ENCODE data around the gene ATP8A2.
"Not testable (repeated sequence)": the region's sequence is repeated elsewhere in the genome, so short reads cannot be mapped to it uniquely, and the experiment has no call there.

The ATP8A2 gene

DNA sequence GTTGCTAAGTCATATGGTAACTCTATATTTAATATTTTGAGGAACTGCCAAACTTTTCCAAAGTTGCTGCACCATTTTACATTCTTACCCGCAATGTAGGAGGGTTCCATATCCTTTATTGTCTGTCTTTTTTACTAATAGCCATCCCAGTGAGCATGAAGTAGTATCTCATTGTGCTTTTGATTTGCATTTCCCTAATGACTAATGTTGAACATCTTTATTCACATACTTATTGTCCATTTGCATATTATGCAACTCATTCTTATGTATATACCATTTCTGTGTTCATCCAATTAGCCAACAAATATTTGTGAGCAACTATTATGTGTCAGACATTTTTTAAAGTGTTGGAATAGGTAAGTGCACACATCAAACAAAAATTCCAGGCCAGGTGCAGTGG is 20.4 kb upstream of the ATP8A2 start:
- TF ChIP-seq, protein P1, sequence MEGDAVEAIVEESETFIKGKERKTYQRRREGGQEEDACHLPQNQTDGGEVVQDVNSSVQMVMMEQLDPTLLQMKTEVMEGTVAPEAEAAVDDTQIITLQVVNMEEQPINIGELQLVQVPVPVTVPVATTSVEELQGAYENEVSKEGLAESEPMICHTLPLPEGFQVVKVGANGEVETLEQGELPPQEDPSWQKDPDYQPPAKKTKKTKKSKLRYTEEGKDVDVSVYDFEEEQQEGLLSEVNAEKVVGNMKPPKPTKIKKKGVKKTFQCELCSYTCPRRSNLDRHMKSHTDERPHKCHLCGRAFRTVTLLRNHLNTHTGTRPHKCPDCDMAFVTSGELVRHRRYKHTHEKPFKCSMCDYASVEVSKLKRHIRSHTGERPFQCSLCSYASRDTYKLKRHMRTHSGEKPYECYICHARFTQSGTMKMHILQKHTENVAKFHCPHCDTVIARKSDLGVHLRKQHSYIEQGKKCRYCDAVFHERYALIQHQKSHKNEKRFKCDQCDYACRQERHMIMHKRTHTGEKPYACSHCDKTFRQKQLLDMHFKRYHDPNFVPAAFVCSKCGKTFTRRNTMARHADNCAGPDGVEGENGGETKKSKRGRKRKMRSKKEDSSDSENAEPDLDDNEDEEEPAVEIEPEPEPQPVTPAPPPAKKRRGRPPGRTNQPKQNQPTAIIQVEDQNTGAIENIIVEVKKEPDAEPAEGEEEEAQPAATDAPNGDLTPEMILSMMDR (IDR thresholded peaks at IDR 0.05; ENCODE audit: low read depth, low read length), result no peak

DNA sequence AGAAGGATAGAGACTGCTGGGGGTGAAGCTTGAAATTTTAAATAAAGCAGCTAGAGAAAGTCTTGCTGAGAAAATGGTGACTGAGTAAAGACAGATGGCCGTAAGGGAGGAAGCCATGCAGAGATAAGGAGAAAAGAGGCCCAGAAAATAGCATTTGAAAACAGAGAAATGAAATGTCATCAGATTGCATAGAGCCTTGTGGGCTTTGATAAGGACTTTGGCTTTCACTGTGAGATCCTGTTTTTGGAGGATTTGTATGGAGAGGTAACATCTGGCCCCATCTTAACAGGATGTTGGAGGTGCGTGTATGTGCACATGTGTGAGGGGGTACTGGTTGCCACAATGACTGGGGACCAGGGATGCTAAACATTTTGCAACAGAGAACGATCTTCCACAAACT is 19.5 kb upstream of the ATP8A2 start:
- TF ChIP-seq, protein P1 (IDR thresholded peaks at IDR 0.05; ENCODE audit: low read depth, low read length), result no peak
- H3K4me3 ChIP-seq (ENCODE audit: low read depth, low read length), result no peak overlapping the region

More for the DNA sequence above, 20.4 kb upstream of the ATP8A2 start:
- no peak overlapping the region for H3K4me3 ChIP-seq (ENCODE audit: low read depth, low read length)

DNA sequence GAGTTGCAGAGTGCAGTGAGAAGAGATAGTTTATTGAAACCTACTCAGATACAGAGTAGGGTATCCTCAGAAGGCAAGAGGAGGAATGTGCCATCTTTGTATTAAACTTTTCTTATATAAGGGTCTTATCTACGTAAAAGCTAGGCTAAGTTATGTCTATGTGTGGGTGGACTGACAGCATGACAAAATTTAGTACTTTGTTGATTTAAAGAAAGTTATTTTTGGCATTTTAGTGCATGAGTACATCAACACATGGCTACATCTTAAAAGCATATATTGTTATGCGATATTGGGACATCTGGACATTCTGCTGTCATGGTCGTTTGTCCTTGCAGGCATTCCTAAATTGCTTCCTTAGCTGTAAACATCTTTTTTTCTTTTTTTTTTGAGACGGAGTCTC is 19.0 kb upstream of the ATP8A2 start:
- TF ChIP-seq, protein P1 (IDR thresholded peaks at IDR 0.05; ENCODE audit: low read depth, low read length), result no peak
- no peak overlapping the region for H3K4me3 ChIP-seq (ENCODE audit: low read depth, low read length)

DNA sequence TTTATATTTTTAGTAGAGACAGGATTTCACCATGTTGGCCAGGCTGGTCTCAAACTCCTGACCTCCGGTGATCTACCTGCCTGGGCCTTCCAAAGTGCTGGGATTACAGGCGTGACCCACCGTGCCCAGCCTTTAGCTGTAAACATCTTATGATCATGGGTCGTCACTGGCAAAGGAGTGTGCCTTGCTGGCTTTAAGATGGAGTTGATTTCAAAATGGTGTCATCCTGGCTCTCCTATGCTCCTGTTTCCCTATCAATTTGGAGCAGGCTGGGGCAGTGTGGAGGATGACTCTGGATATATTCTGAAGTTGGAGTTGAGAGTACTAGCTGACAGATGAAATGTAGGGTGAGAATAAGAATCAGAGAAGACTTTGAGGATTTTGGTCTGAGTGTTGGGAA is 18.4 kb upstream of the ATP8A2 start:
- TF ChIP-seq, protein P1 (IDR thresholded peaks at IDR 0.05; ENCODE audit: low read depth, low read length), result no peak
- no peak overlapping the region for H3K4me3 ChIP-seq (ENCODE audit: low read depth, low read length)

DNA sequence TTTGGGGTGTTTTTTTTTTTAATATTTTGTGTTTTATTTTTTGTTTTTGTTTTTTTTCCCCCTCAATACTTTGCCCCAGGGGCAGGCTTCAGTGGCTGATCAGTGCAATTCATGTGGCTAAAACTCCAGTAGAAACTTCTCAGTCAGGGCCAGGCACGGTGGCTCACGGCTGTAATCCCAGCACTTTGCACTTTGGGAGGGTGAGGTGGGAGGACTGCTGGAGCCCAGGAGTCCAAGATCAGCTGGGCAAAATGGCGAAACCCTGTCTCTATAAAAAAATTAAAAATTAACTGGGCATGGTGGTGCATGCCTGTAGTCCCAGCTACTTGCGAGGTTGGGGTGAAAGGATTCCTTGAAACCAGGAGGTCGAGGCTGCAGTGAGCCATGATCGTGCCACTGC is 17.4 kb upstream of the ATP8A2 start:
- H3K4me3 ChIP-seq (ENCODE audit: low read depth, low read length), result no peak overlapping the region
- TF ChIP-seq, protein P1 (IDR thresholded peaks at IDR 0.05; ENCODE audit: low read depth, low read length), result no peak

DNA sequence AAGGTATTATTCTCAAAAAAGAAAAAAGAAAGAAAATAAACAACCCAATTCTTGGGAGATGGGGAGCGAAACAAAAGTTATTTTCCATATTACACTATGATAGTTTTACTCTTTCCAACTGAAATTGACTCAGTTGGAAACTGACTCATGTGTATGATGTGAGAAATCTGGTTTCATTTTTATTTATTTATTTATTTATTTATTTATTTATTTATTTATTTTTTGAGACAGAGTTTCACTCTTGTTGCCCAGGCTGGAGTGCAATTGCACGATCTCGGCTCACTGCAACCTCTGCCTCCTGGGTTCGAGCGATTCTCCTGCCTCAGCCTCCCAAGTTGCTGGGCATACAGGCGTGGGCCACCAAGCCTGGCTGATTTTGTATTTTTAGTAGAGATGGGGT is 11.3 kb upstream of the ATP8A2 start:
- H3K4me3 ChIP-seq (ENCODE audit: low read depth, low read length), result not testable (repeated sequence)

DNA sequence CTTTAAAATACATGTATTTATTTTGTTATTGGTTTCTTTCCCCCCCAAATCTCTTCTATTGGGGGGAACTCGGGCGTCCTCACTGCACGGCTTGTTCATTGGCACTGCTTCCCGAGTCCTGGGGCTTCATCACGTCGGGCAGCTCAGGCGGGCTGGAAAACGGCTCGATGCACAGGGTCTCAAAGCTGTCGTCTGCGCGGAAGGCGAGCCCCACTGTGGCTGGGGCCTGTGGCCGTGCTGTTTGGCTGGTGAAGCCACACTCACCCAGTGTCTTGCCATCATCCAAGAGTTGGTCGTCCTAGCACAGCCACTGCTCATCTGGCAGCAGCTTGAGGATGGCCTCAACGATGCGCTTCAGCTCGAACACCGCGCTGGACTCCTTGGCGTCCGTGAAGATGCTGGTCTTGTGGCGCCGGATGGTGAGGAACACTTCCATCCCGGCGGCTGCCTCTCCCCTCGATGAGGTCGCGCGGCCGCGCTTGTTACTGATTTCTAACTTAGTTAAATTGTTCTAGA is 6.0 kb upstream of the ATP8A2 start:
- no peak overlapping the region for H3K4me3 ChIP-seq (ENCODE audit: low read depth, low read length)
- TF ChIP-seq, protein P1 (IDR thresholded peaks at IDR 0.05; ENCODE audit: low read depth, low read length), result no peak

DNA sequence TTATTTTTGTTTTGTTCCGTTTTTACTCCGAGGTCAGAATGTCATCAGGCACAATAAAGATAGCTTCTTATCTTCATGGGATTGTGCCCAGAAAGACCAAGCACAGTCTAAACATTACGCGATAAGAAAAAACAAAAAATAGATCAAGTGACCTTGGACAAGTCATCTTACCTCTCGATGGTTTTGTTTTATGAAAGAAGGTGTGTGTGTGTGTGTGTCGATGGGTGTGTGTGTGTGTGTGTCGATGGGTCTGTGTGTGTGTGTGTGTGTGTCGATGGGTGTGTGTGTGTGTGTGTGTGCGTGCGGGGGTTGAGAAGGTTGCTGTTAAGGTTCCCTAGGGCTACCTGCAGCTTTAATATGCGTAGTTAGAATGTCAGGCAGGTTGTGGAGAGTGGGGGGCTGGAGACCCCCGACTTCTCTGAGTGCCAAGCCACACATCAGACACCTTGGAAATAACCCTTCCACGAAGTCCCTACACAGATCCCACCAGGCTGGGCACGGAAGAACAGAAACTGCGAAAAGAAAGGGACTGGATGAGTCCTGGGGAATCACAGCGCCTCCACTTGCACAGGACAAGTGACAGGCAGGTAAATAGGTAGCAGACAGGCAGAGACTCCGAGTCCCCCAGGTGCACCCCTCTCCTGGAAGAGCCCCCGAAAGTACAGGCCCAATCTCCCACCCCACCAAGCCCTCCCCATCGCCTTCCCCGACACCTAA is 458 bp upstream of the ATP8A2 start:
- TF ChIP-seq, protein P1 (IDR thresholded peaks at IDR 0.05; ENCODE audit: low read depth, low read length), result no peak
- H3K4me3 ChIP-seq (ENCODE audit: low read depth, low read length), result no peak overlapping the region

Data from WI38 (cell line).